Measurements from ENCODE around the gene CMBL.
A peak's percentile ranks its signal among the peaks of the same experiment; 100 is the strongest.
"Not testable (repeated sequence)": the region's sequence is repeated elsewhere in the genome, so short reads cannot be mapped to it uniquely, and the experiment has no call there.

CMBL gene

DNA sequence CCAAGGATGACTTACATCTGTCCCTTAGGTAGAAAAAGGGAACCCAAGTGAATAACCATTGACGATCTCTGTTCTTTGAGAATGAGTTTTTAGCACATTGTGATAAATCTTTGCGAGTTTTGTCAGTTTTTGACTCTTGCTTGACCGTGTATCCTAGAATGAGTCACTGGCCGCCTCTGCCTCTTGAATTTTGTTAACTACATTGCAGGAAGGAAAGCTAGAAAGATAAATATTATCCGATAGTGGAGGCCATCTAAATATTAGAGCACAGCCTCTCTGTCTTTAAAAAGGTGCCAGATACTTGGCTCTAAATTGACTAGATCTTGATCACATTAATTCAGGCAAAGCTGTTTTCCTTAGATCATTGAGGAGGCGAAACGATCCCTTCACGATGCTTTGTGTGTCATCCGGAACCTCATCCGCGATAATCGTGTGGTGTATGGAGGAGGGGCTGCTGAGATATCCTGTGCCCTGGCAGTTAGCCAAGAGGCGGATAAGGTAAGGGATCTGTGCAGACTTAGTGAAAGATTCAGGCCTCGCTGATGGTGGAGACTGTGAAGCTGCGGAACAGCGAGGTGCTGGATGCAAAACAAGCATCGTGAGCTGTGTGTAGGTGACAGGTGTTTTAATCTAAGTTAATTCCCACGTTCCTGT, 45.5 kb downstream of the CMBL start:
- DNase-seq (ENCODE audit: low read depth in 2 of 3, low spot score in 2 of 3), result no peak

- DNase-seq (ENCODE audit: low read depth in 2 of 3, low spot score in 2 of 3), result no peak
These were observed 46.6 kb downstream of the CMBL start for GRCh38 chr5:10261065-10261464.

- DNase-seq (ENCODE audit: low read depth in 2 of 3, low spot score in 2 of 3), result no peak
These were observed 47.8 kb downstream of the CMBL start for GRCh38 chr5:10259899-10260298.

- no peak for DNase-seq (ENCODE audit: low read depth in 2 of 3, low spot score in 2 of 3)
These were observed 49.8 kb downstream of the CMBL start for GRCh38 chr5:10257870-10258269.

GRCh38 chr5:10254686-10255085, 53.0 kb downstream of the CMBL start:
- no peak for DNase-seq (ENCODE audit: low read depth in 2 of 3, low spot score in 2 of 3)

GRCh38 chr5:10253390-10253789, 54.3 kb downstream of the CMBL start:
- DNase-seq (ENCODE audit: low read depth in 2 of 3, low spot score in 2 of 3), result no peak

DNA sequence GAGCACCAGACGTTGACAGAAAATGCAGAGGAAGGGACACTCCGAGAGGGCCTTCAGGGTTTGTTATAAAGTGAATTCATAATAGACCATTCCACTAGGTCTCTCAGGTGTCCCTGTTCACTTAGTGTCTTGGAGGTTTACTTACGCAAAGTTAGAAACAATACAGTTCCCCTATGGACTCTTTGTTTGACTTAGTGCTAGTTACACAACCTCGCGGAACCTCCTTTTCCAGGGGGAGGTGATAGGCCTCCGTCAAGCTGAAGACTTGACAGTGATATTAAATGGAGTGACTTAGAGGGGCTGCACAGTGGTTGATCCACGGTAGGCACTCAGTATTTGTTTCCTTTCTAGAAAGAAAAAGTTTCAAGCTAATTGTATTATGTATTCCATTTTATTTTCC, 56.3 kb downstream of the CMBL start:
- DNase-seq (ENCODE audit: low read depth in 2 of 3, low spot score in 2 of 3), result no peak

DNA sequence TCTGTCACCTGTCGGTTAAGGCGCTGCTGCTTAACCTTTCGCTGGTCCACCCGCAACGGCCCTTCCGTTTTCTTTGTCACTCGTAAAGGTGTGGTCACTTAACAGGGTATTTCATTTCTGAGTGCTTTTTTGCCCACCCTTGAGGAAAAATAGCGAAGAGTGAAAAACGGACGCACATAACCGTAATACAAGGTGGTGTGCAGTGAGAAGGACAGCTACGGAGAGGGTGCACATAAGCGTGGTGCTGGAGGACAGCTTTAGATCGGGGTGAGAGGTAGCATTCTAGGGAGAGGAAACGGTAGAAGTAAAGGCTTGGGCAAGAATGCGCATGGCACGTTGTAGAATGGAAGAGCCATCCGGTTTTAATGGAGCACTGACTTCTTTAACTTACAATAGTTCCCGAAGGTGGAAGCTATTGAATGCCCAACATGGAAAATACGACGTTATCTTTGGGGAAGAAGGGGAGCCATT, 56.9 kb downstream of the CMBL start:
- no peak for DNase-seq (ENCODE audit: low read depth in 2 of 3, low spot score in 2 of 3)

DNA sequence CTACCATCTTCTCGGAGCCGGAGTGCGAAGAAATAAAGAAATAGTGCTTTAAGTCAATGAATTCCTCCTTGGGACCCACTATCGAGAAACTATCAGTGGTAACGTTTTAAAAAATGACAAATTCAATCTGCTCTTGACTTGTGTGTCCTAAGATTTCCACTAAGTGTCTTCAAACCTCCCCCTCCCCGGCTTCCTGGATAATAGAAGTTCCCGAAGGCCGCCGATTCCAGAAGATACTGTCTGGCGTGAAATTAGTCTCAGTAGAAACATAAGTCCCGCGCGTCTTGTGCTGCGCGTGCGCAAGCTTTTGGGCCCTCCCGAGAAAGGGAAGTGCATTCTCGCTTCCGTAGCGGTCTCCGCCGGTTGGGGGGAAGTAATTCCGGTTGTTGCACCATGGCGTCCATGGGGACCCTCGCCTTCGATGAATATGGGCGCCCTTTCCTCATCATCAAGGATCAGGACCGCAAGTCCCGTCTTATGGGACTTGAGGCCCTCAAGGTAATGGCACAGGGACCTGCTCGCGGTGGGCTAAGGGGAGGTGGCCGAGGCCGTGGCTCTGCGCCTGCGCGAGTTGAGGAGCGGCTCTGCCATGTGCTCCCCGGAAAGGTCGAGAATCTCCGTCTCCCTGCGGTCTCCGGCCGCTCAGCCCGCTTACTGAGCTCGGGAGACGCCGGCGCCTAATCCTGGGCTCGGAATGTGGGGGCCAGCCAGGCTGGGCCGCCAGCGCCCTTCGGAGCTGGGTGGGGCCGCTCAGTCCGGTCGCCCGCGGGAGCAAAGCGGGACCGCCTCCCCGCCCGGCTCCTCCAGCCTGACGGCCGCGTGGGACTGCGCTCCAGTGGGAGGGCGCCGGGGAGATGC, 57.5 kb downstream of the CMBL start, which contains the start of gene CCT5:
Gene CCT5 (plus strand): TSS at position 333 of the 858 bp plus-strand sequence. CDS start 61 bp downstream, at position 394.
- DNase-seq (ENCODE audit: low read depth in 2 of 3, low spot score in 2 of 3), result peak; percentile 70 to 86 (median 80)

- DNase-seq (ENCODE audit: low read depth in 2 of 3, low spot score in 2 of 3), result no peak
These were observed 59.1 kb downstream of the CMBL start for GRCh38 chr5:10248378-10249260.

GRCh38 chr5:10247217-10247616, 60.5 kb downstream of the CMBL start:
- DNase-seq (ENCODE audit: low read depth in 2 of 3, low spot score in 2 of 3), result not testable (repeated sequence)

DNA sequence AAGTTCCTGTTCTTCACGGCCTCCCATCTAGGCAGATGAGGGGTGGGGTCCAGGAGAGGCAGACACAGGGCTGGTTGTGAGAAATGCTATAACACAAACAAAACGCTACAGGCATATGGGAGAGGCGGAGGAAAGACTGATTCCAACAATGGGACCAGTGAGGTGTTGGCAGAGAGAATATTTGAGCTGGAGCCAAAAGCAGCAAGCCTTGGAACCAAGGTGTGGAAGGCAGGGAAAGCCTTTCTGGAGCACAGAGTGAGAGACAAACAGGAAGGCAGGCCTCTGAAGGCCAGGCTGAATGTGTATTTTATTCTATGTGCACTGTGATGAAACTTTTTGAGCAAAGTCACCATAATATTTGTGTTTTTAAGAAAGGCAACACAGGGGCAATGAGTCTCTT, 60.9 kb downstream of the CMBL start:
- DNase-seq (ENCODE audit: low read depth in 2 of 3, low spot score in 2 of 3), result no peak

DNA sequence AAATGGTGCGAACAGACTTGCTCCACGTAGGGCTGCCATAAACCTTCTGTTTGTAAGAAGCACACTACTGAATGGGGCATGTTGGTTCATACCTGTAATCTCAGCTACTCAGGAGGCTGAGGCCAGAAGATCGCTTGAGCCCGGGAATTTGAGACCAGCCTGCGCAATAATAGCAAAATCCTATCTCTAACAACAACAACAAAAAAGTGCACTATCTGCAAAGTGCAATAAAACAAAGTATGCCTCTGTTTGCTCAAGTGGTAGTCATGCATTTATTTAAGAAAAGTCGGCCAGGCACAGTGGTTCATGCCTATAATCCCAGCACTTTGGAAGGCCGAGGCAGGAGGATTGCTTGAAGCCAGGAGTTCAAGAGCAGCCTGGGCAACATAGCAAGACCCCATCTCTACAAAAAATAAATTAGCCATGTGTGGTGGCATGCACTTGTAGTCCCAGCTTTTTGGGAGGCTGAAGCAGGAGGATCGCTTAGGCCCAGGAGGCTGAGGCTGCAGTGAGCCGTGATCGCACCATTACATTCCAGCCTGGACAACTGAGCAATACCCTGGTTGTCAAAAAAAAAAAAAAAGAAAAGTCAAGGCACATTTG, 63.3 kb downstream of the CMBL start:
- no peak for DNase-seq (ENCODE audit: low read depth in 2 of 3, low spot score in 2 of 3)

- DNase-seq (ENCODE audit: low read depth in 2 of 3, low spot score in 2 of 3), result no peak
These were observed 64.0 kb downstream of the CMBL start for GRCh38 chr5:10243660-10244240.

- DNase-seq (ENCODE audit: low read depth in 2 of 3, low spot score in 2 of 3), result no peak
These were observed 72.4 kb downstream of the CMBL start for GRCh38 chr5:10235350-10235749.

DNA sequence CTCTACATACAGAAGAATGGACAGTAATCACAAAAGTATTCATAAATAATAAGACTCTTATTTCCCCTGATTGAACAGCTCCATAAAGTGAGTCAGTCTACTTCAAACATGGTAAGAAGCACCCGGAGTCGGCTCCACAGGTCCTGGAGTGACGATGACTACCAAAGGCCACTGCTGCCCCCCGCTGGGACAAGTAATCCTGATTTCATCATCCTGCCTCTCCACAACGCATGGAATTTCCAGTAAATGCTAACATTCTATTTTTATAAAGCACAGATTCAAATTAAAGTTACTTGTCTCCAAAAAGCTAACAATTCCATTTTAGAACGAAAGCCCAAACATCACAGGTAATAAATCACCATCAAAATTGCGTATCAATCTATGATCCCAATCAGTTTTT, 74.2 kb downstream of the CMBL start:
- DNase-seq (ENCODE audit: low read depth in 2 of 3, low spot score in 2 of 3), result no peak

DNA sequence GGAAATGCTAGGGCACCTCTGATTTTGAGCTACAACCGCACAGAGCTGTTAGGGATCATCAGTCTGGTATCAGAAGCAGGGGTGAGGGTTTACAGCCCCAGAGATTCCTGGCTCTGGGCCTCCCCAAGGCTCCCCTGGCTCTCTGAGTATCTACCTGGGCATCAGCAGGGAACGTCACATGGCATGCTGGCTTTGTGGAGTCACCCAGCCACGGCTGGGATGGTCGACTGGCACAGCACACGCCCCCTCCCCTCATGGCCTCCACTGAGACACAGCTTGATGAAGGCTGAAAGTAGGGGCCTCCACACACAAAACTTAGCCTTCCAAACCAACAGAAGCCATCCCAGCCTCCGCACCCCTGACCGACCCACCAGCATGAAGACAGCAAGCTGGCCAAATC, 74.7 kb downstream of the CMBL start:
- no peak for DNase-seq (ENCODE audit: low read depth in 2 of 3, low spot score in 2 of 3)

DNA sequence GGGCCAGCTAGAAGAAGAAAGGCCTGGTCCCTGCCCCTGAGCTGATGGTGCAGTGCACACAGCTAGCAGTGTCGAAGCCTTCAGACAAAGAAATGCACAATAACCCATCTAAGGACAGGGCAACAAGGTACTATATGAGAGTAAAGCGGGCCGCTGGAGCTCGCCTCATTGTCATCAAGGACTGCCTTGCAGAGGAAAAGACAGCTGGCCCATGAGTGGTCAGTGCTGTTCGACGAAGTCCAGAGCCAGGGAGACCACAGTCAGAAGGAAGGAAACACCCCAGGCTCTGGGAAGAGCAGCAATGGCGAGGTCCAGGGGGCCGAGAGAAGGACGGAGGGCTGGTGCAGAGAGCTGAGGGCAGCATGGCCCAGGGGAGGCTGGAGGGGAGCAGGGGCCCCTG, 75.3 kb downstream of the CMBL start:
- DNase-seq (ENCODE audit: low read depth in 2 of 3, low spot score in 2 of 3), result no peak

DNA sequence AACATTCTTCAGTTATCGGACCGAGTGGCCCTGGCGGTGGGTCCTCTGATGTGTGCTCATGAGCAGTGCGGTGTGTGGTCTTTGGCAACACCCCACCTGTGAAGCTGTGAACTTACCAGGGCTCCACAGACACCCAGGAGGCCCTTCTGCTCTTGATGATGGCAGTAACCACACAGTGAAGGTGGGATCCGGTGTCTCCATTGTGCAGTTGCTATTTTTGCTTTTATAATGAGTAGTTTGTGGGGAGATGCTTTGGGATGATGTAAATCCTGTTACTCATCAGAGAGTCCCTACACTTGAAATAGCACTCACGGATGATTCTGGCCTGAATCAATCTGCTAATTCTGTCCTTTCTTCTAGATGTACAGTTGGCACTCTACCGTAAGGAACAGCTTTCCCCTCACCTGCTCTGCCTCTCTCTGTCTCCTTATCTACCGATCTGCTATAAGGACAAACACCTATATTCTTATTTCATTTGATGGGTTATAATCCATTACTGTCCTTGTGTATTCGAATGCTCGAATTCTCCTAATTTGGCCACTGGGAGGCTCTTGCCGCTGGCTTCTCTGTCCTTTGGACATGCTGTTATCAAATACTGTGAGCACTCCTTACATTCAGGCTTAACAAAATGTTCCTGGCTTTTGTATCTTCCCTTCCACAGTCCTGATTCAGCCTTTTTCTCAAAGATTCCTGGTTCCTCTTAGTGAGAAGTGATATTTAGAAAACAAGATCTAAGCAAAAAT, 78.2 kb downstream of the CMBL start:
- no peak for DNase-seq (ENCODE audit: low read depth in 2 of 3, low spot score in 2 of 3)

DNA sequence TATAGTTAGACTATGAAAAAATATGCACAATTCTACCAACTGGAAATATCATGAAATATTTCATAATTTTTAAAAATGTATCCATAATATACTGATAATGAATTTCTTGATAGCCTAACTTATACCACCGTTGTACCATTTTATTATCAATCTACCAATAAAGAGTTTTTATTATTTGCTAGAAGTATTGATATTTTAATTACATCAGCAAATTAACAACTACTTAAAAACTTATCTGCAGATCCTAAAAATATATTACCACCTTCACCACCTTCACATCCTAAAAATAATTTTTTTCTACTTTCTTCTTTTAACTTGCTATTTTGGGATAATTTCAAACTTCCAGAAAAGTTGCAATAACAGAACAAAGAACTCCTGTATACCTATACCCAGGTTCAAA, 79.4 kb downstream of the CMBL start:
- no peak for DNase-seq (ENCODE audit: low read depth in 2 of 3, low spot score in 2 of 3)
